ENCODE measurements around the gene ACTA2.

Gene ACTA2

GRCh38 chr10:88974446-88975376 is 22.1 kb upstream of the ACTA2 start:
- peak overlapping the region; percentile 3 for H3K4me3 ChIP-seq (ENCODE audit: low read depth, low read length)

GRCh38 chr10:88974012-88974411 is 21.4 kb upstream of the ACTA2 start:
- no peak overlapping the region for H3K4me3 ChIP-seq (ENCODE audit: low read depth, low read length)
- no peak for TF ChIP-seq CTCF (IDR thresholded peaks at IDR 0.05; ENCODE audit: borderline replicate concordance, insufficient read depth, low read depth, low read length)

More at GRCh38 chr10:88974446-88975376, 22.1 kb upstream of the ACTA2 start:
- no peak for TF ChIP-seq CTCF (IDR thresholded peaks at IDR 0.05; ENCODE audit: borderline replicate concordance, insufficient read depth, low read depth, low read length)

DNA sequence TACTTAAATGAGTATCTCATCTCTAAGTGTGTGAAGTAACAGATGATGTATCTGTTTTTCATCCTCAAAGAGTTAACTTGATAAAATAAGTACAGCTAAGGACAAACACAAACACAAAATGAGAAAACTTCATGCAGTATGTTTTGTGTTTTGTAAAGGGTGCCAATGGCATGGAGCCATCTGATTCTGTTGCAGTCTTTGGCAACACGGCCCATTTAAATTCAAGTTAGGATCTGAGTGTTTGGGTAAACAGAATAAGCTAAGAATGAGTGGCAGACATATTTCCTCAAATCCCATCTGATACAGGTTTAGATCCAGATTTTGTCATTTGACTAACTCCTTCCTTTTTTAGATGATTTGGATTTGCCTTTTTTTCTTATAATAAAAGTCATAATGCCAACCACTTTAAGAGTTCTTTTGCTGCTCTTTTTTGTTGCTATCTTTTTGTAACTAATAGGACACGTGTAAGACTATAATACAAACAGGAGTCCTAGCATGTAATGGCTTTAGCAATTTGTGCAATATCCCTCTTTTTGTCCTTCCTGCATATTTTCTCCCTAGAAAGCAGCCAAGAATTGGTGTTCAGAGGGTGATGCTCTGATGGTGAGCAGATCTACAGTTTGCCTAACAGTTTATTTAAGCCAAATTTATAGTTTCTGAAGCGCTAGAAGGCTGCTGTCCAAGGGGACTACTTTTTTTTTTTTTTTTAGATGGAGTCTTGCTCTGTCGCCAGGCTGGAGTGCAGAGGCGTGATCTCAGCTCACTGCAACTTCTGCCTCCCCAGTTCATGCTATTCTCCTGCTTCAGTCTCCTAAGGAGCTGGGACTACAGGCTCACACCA is 18.9 kb upstream of the ACTA2 start:
- no peak for TF ChIP-seq CTCF (IDR thresholded peaks at IDR 0.05; ENCODE audit: borderline replicate concordance, insufficient read depth, low read depth, low read length)
- no peak overlapping the region for H3K4me3 ChIP-seq (ENCODE audit: low read depth, low read length)

GRCh38 chr10:88968391-88968790 is 15.8 kb upstream of the ACTA2 start:
- H3K4me3 ChIP-seq (ENCODE audit: low read depth, low read length): no peak overlapping the region
- TF ChIP-seq CTCF (IDR thresholded peaks at IDR 0.05; ENCODE audit: borderline replicate concordance, insufficient read depth, low read depth, low read length): no peak

DNA sequence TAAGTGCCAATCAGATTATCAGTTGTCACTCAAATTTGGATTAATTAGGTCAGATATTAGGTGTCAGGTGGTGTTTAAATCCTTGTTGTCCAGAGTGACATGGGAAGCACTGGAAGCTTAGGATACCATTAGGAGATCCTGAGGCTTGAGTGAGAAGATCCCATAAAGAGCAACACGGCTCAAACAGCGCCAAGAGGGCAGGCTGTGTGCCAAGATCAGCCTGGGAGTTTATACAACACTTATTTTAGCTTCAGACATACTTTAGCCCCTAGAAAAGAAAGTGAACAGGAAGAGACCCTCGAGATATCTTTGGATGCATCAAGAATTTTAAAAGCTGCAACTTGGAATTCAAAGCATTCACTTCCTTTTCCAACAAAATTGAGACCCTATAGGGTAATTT is 14.2 kb upstream of the ACTA2 start:
- H3K4me3 ChIP-seq (ENCODE audit: low read depth, low read length): no peak overlapping the region
- TF ChIP-seq CTCF (IDR thresholded peaks at IDR 0.05; ENCODE audit: borderline replicate concordance, insufficient read depth, low read depth, low read length): no peak

- no peak overlapping the region for H3K4me3 ChIP-seq (ENCODE audit: low read depth, low read length)
- TF ChIP-seq CTCF (IDR thresholded peaks at IDR 0.05; ENCODE audit: borderline replicate concordance, insufficient read depth, low read depth, low read length): no peak
Measured at GRCh38 chr10:88964869-88965415, 12.4 kb upstream of the ACTA2 start.
